ENCODE results near the gene MRPL18. TPM values are rescaled to one million over a fixed set of nuclear protein-coding genes. Genes with fewer than 3 reads are reported as not detected.
"Not testable (repeated sequence)": the region's sequence is repeated elsewhere in the genome, so short reads cannot be mapped to it uniquely, and the experiment has no call there.

MRPL18 gene
- total RNA-seq, 2 donors from 2014 or later = 66.9 to 72.5 TPM

DNA sequence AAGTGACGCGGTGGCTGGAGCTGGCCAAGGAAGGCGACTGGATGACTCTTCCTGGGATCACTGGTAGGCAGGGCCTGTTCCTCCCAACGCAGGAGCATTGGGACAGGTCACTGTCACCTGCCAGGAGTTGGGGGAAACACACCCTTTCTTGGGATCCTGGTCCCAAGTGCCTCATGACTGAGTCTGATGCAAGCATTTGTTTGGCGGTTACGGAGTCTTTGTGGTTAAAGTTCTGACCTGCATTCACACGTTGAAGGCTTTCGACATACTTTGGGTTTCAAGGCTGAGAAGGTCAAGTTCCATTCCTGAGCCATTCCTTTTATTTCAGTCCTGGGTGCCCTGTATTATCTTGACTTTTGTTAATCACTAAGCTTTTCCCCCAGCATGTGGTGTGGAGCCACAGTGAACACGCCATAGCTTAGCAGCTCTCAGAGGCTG, 15.8 kb downstream of the MRPL18 start:
- intact Hi-C loops (cut with DNase I, micrococcal nuclease) = no loop called here
- DNase-seq = no peak
- no peak for ATAC-seq

DNA sequence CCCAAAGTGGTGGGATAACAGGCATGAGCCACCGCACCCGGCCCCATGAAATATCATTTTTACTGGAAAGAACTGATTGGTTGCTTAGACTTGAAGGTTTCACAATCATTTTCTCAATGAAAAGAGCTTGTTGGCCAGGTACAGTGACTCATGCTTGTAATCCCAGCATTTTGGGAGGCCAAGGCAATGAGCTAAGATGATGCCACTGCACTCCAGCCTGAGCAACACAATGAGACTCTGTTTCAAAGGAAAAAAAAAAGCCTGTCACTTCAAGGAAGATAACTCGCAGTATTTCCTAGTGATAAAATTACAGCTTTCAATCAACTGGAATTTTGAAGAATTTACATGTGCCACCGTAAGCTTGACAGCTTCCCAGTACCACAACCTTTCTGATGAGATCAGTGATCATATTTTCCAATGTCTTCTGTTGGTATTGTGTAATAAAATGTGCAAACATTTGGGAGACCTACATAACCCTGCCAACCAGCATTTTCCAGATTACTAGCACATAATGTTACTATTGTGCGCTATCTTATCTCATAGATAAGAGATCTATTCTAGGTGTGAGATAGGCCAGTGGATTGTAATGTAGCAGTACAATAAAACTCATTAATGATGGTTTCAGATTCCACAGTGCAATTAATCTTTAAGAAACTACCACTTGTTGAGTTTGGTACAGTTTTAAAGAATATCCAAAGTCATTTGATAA, 17.0 kb downstream of the MRPL18 start:
- DNase-seq = no peak
- intact Hi-C loops (cut with DNase I, micrococcal nuclease) = no loop called here
- ATAC-seq = peak; percentile 92

DNA sequence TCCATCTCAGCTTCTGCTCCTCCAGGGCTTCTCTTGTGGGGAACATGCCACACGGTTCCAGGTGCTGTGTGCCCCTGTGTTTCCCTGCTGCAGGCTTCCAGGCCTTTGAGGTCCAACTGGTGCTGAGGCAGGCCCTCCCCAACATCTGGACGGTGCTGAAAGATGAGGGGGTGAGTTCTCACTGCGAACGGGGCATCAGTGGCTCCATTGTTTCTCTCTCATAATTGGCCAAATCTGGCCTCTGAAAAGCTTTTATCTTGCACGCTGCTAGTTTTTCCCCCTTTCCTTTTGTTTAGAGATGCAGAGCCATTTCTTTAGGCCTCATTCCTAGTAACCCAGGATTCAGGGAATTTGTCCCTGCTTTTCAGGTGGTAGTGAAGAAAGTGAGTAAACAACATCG, 18.4 kb downstream of the MRPL18 start:
- DNase-seq (no peak), ATAC-seq (no peak)
- intact Hi-C loops (cut with DNase I, micrococcal nuclease) = no loop called here

DNA sequence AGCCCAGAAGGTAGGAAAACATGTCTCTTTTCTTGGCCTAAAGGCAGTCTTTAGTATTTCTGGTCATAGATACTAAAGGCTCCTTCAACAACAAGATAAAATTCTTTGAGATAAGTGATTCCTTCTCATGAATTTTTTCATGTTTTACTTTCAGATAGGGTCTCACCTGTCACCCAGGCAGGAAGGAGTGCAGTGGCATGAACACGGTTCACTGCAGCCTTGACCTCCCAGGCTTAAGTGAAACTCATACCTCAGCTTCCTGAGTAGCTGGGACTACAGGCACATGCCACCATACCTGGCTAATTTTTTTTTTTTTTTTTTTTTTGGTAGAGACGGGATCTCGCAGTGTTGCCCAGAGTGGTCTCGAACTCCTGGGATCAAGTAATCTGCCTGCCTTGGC, 18.9 kb downstream of the MRPL18 start:
- DNase-seq (no peak), ATAC-seq (no peak)
- intact Hi-C loops (cut with DNase I, micrococcal nuclease) = no loop called here

DNA sequence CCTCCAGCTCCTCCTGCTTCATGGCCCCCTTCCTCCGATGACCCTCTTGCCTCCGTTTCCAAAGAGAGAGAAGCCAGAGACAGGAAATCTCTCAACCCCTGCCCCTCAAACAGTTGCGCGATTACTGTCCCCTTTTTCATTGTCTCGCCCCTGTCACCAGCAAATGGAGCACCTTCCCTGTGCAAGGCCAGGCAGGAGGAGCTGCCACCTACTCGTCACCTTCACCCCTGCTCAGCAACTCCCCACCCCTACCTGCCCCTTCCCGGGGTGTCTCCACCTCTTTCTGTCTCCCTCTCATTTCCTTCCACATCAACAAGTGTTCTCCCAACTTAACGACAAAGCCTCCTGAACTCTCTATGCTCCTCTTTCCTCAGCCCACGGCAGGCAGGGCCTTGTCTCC, 23.5 kb downstream of the MRPL18 start:
- no peak for DNase-seq
- ATAC-seq = no peak
- intact Hi-C loops (cut with DNase I, micrococcal nuclease) = no loop called here

DNA sequence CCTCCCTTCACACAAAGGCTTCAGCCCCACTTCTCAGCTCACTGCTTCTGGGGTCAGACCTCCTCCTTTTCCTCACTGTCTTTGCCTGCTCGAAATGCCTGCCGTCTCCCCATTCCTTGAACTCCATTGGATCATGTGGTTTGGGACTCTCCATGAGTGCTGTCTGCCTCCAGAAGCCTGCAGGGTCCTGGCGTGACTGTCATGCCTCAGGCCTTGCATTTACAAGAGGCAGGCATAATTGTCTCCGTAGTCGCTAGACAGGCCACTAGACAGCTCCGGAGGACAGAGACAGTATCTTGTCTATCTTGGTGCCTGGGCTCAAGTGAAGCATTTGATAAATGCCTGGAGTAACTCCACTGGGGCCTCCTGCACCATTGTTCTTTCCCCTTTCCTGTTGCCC, 25.1 kb downstream of the MRPL18 start:
- ATAC-seq (no peak), DNase-seq (no peak)
- intact Hi-C loops (cut with DNase I, micrococcal nuclease) = no loop called here

DNA sequence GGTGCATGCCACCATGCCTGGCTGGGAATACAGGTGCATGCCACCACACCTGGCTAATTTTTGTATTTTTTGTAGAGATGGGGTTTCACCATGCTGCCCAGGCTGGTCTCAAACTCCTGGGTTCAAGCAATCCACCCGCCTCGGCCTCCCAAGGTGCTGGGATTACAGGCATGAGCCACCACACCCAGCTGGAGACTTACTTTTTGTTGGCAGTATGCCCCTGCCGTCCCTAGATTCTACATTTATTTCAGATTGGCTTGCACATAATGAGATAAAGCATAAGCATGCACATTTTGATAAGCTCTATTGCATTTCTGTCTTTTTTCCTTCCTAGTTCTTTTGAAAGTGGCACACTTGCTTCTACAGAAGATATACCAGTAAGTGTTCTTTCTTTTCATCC, 26.5 kb downstream of the MRPL18 start:
- ATAC-seq; intact Hi-C loops (cut with DNase I, micrococcal nuclease); DNase-seq: not testable (repeated sequence)

DNA sequence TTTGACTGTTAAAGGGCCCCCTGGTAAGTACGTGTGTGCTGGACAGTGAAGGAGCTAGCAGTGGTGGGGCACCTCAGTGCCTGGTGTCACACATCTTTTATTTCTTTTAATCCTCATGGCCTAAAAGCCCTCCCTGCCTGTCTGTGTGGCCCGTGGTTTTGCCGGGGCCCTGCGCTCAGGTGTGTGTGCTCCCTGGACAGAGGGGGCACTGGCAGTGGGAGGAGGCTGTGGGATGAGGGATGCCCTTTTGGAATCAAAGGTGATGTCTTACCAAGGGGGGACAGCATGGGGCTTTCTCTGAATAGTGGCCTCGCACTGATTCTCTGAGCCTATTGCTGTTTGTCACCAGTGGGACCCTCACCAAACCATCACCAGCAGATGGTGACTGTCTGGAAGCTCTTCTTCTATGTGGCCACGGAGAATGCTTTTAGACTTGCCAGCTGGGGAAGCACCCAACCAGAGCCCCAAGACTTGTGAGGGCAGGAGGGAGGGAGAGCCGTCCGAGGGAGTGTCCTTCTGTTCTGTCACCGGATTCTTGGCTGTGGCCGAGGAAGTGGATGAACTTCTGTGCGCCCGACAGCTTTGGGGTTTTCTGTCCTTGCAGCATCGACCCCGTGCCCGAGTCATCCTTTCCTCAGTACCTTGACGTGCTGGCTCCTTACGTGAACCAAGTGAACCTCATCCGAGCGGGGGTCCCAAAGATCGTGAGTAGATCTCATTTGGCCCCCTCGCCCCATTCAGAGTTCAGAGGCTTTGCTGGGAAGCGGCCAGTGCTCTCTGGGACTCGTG, 27.9 kb downstream of the MRPL18 start:
- DNase-seq (no peak), ATAC-seq (no peak)
- intact Hi-C loops (cut with DNase I, micrococcal nuclease) = no loop called here

DNA sequence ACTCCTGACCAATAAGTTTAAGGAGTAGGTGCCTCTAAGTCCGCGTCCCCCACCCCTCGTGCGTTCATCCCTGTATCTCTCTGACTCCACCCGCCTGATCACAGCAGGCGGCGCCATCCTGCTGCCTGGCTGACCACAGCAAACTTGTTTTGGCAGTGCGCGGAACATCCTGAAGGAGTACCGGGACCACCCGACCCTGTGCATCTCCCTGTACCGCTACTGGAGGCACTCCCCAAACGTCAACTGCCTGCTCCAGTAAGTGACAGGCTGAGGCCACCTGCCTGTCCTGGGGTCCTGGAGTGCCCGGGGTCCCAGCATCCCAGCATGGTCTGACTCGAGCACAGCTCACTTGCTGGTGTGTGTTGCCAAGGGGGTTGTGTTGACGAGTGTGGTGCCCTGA, 28.8 kb downstream of the MRPL18 start:
- DNase-seq (no peak), ATAC-seq (no peak)
- intact Hi-C loops (cut with DNase I, micrococcal nuclease) = no loop called here

DNA sequence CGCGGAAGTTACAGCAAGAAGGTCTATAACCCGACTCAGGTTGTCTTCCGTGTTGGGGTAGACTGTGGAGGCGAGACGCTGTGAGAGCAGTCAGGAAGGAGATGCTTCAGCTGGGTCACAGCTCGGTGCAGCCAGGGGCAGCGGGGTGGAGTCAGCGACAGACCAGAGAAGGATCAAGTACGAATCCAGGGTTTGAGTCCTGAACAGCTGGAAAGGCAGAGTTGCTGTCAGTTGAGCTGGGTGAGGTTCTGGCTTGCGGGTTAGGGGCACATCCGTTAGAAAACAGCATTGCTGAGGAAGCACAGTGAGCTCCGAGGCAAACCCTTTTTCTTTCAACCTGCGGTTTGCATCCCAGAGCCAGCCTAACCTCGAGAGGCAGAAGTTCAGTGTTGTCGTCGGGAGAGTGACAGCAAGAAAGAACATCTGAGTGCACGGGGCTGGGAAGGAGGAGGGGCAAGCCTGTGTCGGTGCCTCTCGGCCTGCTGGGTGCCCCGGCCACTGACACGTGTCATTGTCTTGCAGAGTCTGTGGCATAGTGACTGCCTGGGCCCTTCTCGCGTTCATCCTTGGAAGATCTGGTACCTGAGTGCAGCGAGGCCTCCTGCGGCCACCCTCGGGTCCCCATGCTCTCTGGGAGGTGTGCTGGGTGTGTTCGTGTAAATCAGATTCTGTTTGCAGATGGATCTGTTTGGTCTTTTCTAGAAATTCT, 29.8 kb downstream of the MRPL18 start:
- intact Hi-C loops (cut with DNase I, micrococcal nuclease) = no loop called here
- DNase-seq (no peak), ATAC-seq (no peak)

DNA sequence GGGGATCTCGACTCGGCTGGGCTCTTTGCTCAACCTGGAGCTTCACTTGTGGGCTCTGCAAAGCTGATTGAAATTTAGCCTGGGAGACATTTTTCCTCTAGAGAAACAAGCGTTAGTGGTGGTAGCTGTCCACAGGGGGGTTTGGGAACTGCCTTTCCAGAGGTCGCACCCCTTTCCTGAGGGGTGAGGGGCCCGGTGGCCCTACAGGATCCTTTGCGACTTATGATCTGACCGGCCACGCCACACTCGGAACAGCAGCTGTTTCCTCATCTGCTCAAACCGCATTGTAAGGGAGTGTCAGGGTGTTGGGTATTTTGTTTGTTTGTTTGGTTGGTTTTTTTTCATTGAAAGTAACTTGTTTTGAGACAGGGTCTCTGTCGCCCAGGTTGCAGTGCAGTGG, 30.9 kb downstream of the MRPL18 start:
- DNase-seq (no peak), ATAC-seq (no peak)
- intact Hi-C loops (cut with DNase I, micrococcal nuclease) = no loop called here

DNA sequence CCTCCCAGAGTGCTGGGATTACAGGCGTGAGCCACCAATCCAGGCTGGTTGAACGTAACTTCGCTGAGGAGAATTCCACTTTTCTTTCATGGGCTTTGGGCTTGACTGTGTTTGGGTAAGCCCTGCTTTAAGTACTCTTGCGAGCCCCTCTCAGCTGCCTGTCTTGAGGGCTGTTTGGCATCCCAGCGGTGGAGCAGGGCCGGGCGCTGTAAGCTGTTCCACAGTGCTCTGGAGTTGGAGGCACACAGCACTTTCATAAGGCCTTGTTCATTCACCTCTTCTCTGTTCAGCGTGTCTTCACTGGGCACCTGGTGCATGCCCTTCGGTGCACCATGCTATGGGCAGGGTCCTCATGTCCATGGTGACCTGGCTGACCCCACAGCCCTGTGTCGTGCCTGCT, 31.5 kb downstream of the MRPL18 start:
- intact Hi-C loops (cut with DNase I, micrococcal nuclease) = no loop called here
- ATAC-seq (no peak), DNase-seq (no peak)

DNA sequence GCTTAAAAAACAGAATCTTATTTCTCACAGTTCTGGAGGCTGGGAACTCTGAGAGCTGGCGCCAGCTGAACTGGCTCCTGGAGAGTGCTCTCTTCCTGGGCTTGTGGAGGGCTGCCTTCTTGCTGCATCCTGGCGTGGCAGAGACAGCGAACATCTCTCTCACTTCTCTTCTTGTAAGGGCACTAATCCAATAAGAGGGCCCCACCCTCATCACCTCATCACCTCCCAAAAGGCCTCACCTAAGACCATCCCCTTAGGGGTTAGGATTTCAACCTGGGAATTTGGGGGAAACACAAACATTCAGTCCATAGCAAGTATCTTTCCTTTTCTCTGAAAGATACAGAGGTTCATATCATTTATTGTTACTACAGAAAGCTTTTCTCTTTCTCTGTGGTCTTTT, 33.7 kb downstream of the MRPL18 start:
- ATAC-seq (no peak), DNase-seq (no peak)
- intact Hi-C loops (cut with DNase I, micrococcal nuclease) = no loop called here

DNA sequence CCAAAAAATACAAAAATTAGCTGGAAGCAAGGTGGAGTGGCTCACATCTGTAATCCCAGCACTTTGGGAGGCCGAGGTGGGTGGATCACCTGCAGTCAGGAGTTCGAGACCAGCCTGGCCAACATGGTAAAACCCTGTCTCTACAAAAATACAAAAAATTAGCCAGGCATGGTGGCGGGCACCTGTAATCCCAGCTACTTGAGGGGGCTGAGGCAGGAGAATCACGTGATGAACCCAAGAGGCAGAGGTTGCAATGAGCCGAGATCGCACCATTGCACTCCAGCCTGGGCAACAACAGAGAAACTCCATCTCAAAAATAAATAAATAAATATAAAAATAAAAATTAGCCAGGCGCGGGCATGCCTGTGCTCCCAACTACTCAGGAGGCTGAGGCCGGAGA, 34.4 kb downstream of the MRPL18 start:
- DNase-seq; ATAC-seq; intact Hi-C loops (cut with DNase I, micrococcal nuclease): not testable (repeated sequence)

DNA sequence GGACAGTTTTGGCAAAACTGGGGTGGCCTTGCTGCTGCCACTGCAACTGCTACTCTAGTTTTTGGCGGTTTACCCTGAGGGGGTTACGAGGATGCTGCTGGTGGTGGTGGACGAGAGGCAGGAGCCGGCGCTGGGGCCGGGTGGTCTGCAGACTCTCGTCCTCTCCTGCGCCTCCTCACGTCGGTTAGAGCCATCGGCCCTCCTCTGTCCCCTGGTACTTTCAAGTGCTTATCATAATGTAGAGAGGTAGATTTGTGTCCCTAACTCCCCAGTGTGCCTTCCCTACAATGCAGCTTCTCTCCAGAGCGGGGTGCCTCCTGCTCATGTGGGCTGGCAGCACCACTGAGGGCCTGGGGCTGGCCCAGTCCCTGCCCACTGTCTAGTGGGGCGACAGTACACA, 35.7 kb downstream of the MRPL18 start:
- ATAC-seq (no peak), DNase-seq (no peak)
- intact Hi-C loops (cut with DNase I, micrococcal nuclease) = no loop called here

DNA sequence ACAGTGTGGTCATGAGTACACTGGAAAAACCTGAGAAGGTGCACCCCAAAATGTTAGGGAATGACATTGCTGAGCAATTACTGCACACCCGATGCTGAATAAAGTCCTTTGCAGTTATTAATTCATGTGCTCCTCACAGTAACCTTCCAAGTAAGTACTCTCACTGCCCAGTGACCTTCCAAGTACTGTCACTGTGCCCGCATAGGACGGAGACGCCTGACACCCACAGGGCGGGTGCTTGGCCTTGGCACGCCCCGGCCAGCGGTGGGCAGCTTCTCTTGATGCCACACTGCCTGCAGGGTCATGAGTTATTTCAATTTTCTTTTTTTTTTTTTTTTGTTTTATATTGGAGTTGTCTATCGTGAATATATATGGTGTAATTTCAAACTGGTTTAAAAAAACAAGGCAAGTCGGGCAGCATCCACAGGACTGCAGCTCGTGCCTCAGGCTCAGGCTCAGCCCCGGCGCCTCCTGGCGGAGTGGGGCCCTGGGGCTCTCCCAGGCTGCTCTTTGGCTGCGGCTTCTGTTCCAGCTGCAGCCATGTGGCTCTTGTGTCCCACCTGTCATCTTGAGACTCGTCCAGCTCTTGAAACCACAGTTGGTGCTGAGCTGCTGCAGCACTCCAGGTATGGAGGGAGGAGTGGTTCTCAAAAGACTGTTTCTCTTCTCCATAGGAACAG, 36.8 kb downstream of the MRPL18 start:
- no peak for DNase-seq
- ATAC-seq = no peak
- intact Hi-C loops (cut with DNase I, micrococcal nuclease) = no loop called here

DNA sequence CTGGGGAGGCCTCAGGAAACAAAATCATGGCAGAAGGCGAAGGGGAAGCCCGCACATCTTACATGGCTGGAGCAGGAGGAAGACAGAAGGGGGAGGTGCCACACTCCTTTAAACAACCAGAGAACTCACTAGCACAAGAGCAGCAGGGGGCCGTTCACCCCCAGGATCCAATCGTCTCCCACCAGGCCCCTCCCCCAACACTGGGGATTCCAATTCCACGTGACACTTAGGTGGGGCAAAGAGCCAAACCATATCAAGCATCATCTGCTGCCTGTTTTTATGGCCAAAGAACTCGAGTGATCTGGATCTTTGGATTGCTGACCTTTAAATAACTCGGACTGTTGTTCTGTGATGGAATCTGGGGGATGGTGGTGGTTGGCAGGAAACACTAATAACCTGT, 37.8 kb downstream of the MRPL18 start:
- no peak for DNase-seq
- no peak for ATAC-seq
- intact Hi-C loops (cut with DNase I, micrococcal nuclease) = no loop called here

DNA sequence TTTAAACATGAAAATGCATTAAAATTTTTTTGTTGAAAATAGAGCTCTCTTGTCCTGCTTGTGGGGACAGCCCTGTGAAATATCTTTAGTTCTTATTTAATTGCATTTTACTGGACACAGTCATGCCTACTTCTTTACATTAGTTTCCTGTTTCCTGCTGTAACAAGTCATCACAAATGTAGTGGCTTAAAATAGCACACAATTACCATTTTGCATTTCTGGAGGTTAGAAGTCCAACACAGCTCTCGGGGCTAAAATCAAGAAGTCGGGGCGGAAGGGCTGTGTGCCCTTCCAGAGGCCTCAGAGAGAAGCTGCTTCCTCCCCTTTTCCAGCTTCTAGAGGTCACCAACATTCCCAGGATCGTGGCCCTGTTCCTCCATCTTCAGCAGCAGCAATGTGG, 39.3 kb downstream of the MRPL18 start:
- intact Hi-C loops (cut with DNase I, micrococcal nuclease) = no loop called here
- DNase-seq = no peak

More for the DNA sequence above, 39.3 kb downstream of the MRPL18 start:
- ATAC-seq = no peak

Measured in left colon (tissue), 2 donors.